SK-MEL-5 (cell line): Measurements from ENCODE around the gene UQCRQ. TPM values are rescaled to one million over a fixed set of nuclear protein-coding genes. Genes with fewer than 3 reads are reported as not detected.

Experiments
- DNase-seq: peaks from one replicate; pipeline ENCODE4 v3.0.0-alpha.2; 2016; ENCODE audit warnings: low read depth, low spot score
- in situ Hi-C: cut with HindIII; loops from 2 replicates; pipeline ENCODE4 v1.10.0; 2016; ENCODE audit warnings: low sequenced_read_pairs, high pct_unique_total_duplicates, low pct_unique_long_range_greater_than_20kb
- total RNA-seq: library from RNA; depleted of rRNA; stranded (reverse); fragments of >200 nt; shearing (Covaris generic); gene quantifications from 2 replicates; pipeline ENCODE4 v1.2.3, GENCODE V29; 2014

UQCRQ gene
- total RNA-seq, 1 experiment from 2014 or later = 267 TPM

DNA sequence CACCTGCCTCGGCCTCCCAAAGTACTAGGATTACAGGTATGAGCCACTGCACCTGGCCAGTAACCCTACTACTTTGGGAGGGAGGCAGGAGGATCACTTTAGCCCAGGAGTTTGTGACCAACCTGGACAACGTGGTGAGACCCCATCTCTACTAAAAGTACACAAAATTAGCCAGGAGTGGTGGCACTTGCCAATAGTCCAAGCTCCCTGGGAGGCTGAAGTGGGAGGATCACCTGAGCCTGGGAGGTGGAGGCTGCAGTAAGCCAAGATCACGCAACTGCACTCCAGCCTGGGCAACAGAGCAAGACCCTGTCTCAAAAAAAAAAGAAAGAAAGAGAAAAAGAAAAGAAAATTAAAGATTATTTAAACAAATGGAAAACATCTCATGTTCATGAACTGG is 10.4 kb upstream of the UQCRQ start:
- in situ Hi-C loops = no loop called here
- DNase-seq = no peak

DNA sequence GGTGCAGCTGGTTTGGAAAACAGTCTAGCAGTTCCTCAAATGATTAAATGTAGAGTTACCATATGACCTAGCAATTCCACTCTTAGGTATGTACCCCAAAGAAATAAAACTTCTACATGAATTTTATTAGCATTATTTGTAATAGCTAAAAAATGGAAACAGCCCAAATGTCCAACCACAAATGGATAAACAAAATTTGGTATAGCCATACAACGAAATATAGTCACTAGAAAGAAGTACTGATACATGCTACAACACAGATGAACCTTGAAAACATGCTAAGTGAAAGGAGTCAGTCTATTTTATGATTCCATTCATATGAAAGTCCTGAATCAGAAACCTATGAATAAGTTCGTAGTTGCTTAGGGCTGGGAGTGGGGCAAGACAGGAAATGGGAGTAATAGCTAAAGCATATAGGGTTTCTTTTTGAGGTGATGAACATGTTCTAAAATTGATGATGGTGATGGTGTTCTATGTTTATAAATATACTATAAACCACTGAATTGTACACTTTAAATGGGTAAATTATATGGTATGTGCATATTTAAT is 6.5 kb upstream of the UQCRQ start:
- DNase-seq = no peak
- in situ Hi-C loops = no loop called here

DNA sequence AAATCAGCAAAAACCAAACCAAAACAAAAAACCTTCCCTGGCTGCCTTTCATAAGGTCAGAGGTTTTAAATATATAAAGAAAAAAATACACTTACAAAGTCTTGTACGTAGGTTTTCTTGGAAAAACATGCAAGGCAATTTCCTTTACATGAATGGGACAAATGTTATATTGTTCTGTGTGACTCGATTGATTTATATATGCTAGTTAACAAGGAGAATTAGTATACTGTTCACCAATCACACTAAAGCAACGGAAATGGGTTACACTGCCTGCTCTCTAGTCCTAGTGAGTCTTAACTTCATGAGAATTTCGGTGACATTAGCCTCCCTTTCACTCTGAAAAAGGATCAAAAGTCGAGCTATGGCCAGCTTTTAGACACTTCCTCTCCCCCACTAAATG is 5.7 kb upstream of the UQCRQ start:
- in situ Hi-C loops = no loop called here
- peak; percentile 58 for DNase-seq

DNA sequence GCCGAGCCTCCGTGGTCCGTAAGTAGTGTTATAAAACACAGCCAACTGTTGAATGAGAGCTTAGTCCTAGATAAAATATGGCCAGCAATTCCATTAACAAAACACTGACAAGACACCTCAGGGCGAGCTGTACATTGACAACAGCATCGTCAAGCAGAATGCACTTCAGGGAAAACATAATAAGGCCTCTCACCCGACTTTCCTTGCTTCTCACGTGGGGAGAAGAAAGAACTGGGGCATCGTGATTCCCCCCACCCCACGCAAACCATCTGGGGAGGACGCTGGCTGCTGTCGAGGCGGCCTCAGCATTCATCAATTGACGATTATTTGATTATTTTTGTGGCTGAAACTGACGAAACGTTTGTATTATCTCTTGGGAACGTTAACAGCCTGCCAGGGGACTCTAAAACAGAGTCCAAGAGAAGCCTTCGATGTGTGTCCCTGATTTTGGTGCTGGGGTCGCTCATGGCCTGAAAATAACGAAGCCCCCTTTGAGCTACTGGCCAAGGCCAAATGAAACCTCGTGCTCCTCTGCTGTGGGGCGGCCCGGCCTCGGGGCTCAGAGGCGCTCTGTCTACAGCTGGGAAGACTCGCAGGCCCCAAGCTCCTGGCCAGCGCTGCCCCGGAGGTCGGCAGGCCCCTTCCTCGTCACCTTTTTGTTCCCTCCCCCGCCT is 637 bp upstream of the UQCRQ start:
- in situ Hi-C loops = no loop called here
- no peak for DNase-seq

DNA sequence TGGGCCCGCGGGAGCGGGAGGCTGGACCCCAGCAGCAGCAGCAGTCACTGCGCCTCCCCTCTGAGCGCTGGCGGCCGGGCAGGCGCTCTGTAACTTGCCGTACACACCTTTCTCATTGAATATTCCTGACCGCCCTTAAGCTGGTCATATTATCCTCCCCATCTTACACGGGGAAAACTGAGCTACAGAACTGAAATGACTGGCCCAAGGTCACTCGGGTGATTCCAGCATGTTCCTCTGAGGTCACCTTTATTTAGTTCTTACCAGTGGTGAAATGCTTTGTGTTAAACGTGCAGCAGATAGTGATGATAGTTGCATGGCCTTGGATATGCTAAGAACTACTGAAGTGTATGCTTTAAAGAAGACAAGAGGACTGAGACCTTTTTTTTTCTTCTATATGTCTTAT is 607 bp downstream of the UQCRQ start:
- DNase-seq = no peak
- in situ Hi-C loops = no loop called here

DNA sequence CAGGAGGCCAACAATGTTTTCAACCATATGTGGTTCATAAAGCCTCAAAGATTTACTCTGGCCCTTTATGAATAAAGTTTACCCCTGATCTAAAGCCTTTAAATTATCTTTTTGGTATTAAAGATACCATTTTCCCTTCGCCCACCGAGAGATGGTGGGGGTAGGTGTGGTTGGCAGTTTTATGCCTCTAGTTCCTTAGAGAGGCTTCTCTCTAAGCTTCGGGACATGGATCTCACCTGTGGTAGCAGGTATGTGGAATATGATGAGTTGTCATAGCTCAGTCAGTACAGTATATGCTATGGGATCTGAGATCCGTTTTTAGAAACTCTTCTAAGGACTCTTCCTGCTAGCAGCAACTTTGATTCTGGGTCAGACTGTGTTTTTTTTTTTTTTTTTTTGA is 2.3 kb downstream of the UQCRQ start:
- no peak for DNase-seq
- in situ Hi-C loops = no loop called here

DNA sequence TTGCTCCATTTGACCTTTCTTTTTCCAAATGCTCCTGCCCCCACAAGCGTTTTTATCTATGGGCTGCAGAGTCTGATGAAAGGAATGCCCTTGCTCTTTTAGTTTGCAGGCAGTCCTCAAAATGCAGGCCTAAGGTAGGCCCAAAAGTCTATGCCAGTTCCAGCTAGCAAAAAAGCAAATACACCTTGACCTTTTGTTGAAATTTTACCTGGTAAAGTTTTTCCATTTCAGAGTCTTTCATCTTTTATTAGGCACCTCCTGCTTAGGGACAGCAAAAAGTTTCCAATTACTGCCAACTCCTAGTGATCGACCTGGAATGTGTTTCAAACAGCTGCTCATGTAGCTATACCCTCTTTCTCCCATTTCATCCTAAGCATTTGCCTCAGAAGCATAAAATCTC is 4.4 kb downstream of the UQCRQ start:
- in situ Hi-C loops = no loop called here
- no peak for DNase-seq

DNA sequence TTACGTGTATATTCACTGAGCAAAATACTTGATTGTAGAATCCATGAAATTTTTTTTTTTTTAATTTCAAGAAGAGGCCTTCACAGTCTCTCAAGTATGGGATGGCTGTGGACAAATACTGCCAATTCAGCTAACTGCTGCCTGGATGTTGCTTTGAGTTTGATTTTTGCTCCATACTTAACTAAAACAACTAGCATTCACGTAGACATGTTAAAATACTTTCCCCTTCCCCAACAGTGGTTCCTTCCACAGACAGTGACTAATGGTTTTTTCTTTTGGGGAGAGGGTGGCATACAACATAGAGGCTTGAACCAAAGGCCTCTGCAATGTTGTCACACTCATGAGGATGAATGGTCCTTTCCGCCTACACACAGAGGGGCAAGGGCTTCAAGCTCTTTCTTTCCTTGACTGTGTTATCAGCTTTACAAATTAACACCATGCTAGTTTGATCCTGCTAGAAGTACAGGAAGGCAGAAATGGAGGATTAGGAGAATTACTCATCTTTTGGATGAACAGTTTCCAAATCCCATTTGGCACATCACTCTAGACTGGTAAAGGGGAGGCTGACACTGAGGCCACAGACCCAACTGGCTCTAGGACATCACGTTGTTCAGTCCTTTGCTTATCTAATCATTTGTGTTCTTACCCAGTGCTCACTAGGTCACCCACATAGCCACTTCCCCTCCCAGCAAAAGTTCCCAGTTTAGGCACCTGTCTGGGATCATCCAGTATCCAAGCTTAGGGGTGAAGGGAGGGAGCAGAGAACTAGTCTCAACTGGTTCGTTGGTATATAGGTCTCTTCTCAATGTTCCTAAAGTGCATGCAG is 5.2 kb downstream of the UQCRQ start:
- no peak for DNase-seq
- in situ Hi-C loops = no loop called here

DNA sequence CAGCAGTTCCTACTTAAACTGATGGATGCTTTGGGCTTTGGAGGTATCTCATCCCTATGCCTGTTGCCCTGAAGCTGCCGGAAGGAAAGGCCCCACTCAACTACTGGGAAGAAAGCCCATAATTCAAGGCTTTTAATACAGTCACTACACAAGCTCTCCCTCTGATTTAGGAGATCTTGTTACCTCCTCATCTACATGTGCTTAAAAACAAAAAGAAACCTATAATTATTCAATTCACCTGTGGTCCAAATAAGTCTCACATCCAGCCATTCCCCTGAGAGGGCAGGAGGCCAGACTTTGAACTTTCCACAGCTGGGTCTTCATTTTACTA is 6.3 kb downstream of the UQCRQ start:
- in situ Hi-C loops = no loop called here
- DNase-seq = no peak

DNA sequence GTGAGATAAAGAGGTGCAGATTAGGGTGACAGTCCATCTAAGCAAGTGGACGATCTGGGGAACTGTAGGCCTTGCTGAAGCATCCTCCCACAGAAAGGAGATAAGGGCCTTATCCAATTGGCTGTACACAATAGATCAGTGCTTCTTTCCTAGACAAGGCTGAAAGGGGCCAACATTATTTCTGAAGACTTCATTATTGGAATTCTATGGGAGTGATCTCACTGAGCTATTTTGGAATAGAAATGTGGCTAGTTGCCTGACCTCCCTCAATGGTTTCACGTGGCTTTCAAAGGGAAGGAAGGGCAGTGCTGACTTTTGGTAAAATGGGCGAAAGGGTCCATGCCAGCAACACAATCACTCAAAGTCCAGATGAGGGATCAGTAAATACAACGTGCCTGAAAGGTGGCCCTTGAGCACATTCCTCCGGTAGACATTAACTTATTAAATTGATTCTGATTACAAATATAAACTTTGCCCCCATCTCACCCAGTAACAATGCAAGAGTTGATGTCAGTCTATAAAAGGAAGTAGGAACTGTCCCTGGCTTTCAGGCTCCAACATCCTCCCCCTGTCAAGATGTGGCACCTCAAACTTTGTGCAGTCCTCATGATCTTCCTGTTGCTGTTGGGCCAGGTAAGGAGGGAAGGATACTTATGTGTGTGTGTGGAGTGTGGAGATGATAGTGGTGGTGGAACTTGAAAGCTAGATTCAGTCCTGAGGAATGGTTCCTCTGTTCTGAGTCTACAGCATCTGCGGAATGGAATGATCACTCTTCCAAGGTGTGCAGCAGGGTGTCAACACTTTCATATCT is 6.9 kb downstream of the UQCRQ start, which contains the start of gene LEAP2:
TSS of gene LEAP2 (plus strand) at position 550 of the 811 bp plus-strand sequence. CDS start at position 577, 27 bp downstream.
- DNase-seq = no peak
- in situ Hi-C loops = no loop called here

DNA sequence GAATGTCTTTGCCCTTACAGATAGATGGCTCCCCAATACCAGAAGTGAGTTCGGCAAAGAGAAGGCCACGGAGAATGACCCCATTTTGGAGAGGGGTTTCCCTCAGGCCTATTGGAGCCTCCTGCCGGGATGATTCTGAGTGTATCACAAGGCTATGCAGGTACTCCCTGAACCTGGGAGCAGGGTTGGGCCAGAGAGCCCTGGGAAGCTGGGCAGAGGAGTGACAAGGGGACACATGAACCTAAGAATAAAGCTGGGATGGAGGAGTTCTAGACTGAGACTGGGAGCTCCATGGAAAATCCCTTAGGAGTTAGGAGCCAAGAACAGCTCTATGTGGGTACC is 7.5 kb downstream of the UQCRQ start:
- no peak for DNase-seq
- in situ Hi-C loops = no loop called here

DNA sequence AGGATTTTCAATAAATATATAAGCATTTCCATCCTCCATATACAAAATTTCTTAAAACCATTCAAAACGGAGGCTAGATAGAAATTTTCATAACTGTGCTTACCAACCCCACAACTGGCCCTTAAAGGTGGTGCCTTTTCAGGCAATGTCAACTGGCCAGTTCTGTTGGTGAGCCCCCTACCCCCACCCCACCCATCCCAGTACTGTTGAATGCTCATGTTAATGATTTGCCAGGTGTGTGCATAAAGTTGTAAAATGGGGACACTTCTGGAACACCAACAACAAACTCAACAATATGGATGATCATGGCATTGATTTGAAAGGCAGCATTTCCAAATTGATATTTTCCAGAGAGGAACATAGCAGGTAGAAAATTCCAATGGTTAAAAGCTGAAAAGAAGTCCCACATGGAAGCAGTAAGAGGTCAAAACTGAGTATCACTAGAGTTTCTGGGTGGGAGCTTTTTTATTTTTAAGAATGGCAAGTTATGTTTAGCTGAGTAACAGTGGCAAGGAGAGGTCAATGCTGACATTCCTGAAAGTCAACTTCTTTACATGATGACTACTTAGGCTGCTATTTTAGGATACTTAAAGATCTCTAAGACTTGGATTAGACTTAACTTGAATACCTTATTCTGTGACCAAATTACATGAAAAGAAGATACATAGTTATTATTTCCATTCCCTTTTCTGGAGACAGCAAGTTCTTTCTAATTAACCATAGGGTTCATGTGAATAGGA is 9.7 kb downstream of the UQCRQ start:
- no peak for DNase-seq
- in situ Hi-C loops = no loop called here

DNA sequence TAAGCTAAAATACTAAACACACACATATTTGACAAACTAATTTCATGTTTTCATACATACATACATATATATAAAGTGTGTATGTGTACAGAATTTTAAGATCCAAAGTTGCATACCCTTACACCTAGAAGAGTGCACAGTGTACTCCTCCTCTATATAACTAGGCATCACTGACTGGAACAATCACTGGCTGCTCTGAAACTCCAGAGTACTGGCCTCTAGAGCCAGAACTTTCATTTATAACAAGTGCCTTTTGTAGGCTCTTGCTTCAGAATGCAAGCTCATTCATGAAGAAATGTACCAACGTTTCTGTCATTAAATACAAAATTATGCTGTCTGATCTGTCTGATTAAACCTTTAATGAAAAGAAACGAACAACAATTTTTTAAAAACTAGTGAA is 11.0 kb downstream of the UQCRQ start:
- in situ Hi-C loops = no loop called here

DNA sequence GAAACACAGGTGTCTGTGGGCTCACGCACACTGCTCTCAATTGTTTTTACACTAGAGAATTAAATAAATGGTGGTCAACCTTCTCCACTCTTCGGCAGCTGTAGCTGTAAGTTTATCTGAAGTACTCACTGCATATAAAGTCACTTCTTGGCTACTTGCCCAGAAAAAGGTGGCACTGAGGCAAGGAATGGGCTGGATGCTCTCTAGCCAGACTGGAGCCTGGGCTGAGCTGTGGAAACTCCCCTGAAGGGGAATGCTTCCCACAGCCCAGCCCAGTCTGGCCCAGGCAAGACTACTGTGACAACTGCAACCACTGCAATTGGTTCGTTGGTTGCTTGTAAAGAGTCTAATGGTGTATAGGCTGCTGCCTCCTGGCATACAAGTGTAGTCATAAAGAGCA is 11.5 kb downstream of the UQCRQ start:
- no peak for DNase-seq
- in situ Hi-C loops = no loop called here

More for the DNA sequence above, 11.0 kb downstream of the UQCRQ start:
- no peak for DNase-seq

DNA sequence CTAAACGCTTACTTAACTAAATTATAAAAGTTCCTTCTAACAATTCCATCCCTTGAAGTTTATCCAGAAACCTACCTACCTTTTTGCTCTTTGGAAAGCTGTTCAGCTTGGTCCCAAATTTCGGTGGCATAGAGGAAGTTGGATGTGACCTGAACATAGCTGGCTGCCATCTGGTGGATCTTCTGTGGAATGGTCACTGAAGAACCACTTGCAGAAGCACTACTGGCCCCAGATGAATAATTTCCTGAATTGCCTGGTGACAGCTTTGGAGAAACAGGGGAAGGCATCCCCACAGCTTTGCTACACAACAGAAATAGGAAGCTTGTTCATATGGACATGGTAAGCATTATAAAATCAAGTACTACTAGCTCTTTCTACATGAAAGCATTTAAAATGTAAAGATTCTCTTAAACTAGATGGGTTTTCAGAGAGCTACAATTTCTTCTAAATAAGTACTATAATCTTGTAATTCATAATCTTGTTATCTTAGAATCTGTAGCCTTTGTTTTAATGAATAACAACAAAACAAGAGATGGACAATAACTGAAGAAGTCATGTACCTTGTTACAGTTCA is 16.9 kb downstream of the UQCRQ start:
- peak; percentile 83 for DNase-seq
- in situ Hi-C loops = no loop called here

DNA sequence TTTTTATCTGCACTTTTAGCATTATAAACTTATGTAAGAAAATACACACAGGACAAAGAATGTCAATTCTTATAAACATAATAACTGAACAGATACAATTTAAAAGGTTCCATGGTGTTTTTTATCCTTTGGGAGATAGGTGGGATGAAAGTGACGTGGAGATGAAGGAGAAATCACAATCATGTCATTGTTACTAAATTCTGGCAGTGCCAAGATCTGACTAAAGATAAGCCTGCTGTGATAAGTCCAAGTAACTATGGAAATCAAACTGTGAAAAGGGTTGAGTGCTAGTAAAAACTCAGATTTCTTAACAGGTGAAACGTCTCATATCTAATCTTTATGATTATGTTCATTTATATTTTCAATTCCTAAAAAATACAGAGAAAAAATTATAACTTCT is 18.1 kb downstream of the UQCRQ start:
- peak; percentile 33 for DNase-seq
- in situ Hi-C loops = no loop called here

DNA sequence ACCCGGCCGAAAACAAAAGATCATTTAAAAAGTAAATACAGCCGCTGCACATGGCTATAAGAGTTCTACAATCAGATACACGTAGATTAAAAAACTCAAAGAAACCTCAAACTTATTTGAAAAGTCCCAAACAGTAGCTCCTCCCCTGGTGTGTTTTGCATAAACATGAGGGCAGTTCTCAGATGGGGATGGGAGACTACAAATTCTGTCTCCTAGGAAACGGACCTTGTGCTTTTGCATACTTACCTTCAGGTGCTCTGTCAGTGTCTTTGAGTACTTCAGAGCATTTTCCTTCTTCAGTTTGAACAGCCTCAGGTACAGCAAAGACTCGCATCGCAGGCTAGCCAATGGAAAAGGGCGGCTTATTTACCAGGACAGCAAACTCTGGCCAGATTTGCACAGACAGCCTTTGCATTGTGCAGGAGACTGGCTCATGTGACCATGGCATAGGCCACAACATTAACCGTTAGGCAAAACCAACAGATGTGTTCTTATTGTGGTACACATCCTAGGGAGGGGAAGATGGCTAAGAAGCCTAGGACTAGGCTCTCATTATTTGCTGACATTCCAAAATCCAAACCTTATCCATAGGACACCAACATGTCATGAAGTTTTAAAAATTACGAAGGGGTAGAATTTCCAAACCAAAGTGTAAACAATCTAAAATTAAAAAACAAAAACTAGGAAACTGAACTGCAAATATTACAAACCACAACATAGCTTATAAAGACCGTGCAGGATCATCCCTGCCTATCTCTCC is 19.8 kb downstream of the UQCRQ start:
- in situ Hi-C loops = no loop called here

More for the DNA sequence above, 19.8 kb downstream of the UQCRQ start:
- peak; percentile 87 for DNase-seq
